ENCODE measurements around the gene VARS1. TPM values are rescaled to one million over a fixed set of nuclear protein-coding genes. Genes with fewer than 3 reads are reported as not detected.
A peak's percentile ranks its signal among the peaks of the same experiment; 100 is the strongest.
"Not testable (repeated sequence)": the region's sequence is repeated elsewhere in the genome, so short reads cannot be mapped to it uniquely, and the experiment has no call there.

VARS1 gene
- total and polyA plus RNA-seq, 2 experiments from 2014 or later = 71.2 to 137 TPM

- not testable (repeated sequence) for ATAC-seq; H3K9me2 ChIP-seq (ENCODE audit: insufficient read depth); H3K27me3 ChIP-seq (ENCODE audit: insufficient read depth); H3K4me1 Mint-ChIP-seq; H3K9me3 Mint-ChIP-seq; DNase-seq (ENCODE audit: low spot score); H4K20me1 ChIP-seq (replicated peaks; ENCODE audit: insufficient read depth); H3K27ac Mint-ChIP-seq; H3K4me1 ChIP-seq (ENCODE audit: insufficient read depth); H2AFZ ChIP-seq; H3K27ac ChIP-seq (ENCODE audit: low read depth)
- peaks cover 32% of the 10 kb centered on the region for H3F3A ChIP-seq (replicated peaks; ENCODE audit: low read depth)
- H3K79me2 ChIP-seq (replicated peaks; ENCODE audit: insufficient read depth) = peaks cover 22% of the 10 kb centered on the region
- peak overlapping the region; percentile 98 for H3K4me2 ChIP-seq
- H3K36me3 ChIP-seq (ENCODE audit: insufficient read depth) = peaks cover 18% of the 10 kb centered on the region
- Mint-ChIP-seq H3K27me3 (ENCODE audit: insufficient read depth, low read depth, poor library complexity) (peaks cover 15% of the 10 kb centered on the region), H3K4me3 (peak overlapping the region; percentile 95), H3K36me3 (ENCODE audit: low read depth) (peaks cover 57% of the 10 kb centered on the region)
- peak overlapping the region; percentile 99 for H3K4me3 ChIP-seq
Measured at GRCh38 chr6:31793927-31794245, 1.7 kb downstream of the VARS1 start.

- Histone ChIP-seq H3K27ac (ENCODE audit: low read depth) (peak overlapping the region; percentile 6; the same call in 1 of the 2 replicates), H3K4me3 (no peak overlapping the region), H3K36me3 (ENCODE audit: insufficient read depth) (peaks cover 18% of the 10 kb centered on the region), H3K79me2 (replicated peaks; ENCODE audit: insufficient read depth) (peaks cover 22% of the 10 kb centered on the region), H3K9me2 (ENCODE audit: insufficient read depth) (no peaks in the 10 kb centered on the region), H3K4me1 (ENCODE audit: insufficient read depth) (no peaks in the 10 kb centered on the region; the same call in 1 of the 2 replicates), H3K4me2 (no peak overlapping the region), H4K20me1 (replicated peaks; ENCODE audit: insufficient read depth) (peaks cover 5% of the 10 kb centered on the region; the same call in 1 of the 2 replicates), H3F3A (replicated peaks; ENCODE audit: low read depth) (peaks cover 26% of the 10 kb centered on the region), H3K27me3 (ENCODE audit: insufficient read depth) (no peaks in the 10 kb centered on the region), H2AFZ (no peak overlapping the region)
- ATAC-seq (no peak), DNase-seq (ENCODE audit: low spot score) (no peak)
- H3K4me1 Mint-ChIP-seq = peaks cover 9% of the 10 kb centered on the region
- peaks cover 15% of the 10 kb centered on the region for H3K27me3 Mint-ChIP-seq (ENCODE audit: insufficient read depth, low read depth, poor library complexity)
- peak overlapping the region; percentile 10; the same call in 1 of the 3 replicates for H3K4me3 Mint-ChIP-seq
- no peaks in the 10 kb centered on the region for H3K9me3 Mint-ChIP-seq
- H3K36me3 Mint-ChIP-seq (ENCODE audit: low read depth) = peaks cover 51% of the 10 kb centered on the region
- no peak overlapping the region for H3K27ac Mint-ChIP-seq
- TF ChIP-seq POLR2AphosphoS5 (IDR thresholded peaks at IDR 0.05; ENCODE audit: low read depth) = no peak
- TF ChIP-seq CREB1 (CRISPR knock-in tag; IDR thresholded peaks at IDR 0.05; ENCODE audit: low read depth) = no peak
- no peak for TF ChIP-seq NANOG (IDR thresholded peaks at IDR 0.05; ENCODE audit: borderline replicate concordance)
- no peak for TF ChIP-seq EZH2phosphoT487 (IDR thresholded peaks at IDR 0.05; ENCODE audit: unreplicated experiment)
- TF ChIP-seq ZNF114 (CRISPR knock-in tag; IDR thresholded peaks at IDR 0.05) = no peak
- no peak for TF ChIP-seq REST (IDR thresholded peaks at IDR 0.05; ENCODE audit: unreplicated experiment)
- TF ChIP-seq ZNF331 (CRISPR knock-in tag; IDR thresholded peaks at IDR 0.05; ENCODE audit: low read depth) = no peak
- no peak for TF ChIP-seq STAT1 (IDR thresholded peaks at IDR 0.05; ENCODE audit: unreplicated experiment)
- no peak for TF ChIP-seq JUNB (IDR thresholded peaks at IDR 0.05; ENCODE audit: unreplicated experiment)
- TF ChIP-seq EZH2 (IDR thresholded peaks at IDR 0.05; ENCODE audit: low read depth, unreplicated experiment) = no peak
- no peak for TF ChIP-seq CTCF (conservative IDR thresholded peaks at IDR 0.05; ENCODE audit: low read depth in 2 of 2)
- TF ChIP-seq ZNF462 (CRISPR knock-in tag; IDR thresholded peaks at IDR 0.05) = no peak
Measured at GRCh38 chr6:31792761-31793171, 2.8 kb downstream of the VARS1 start.

Measured in GM23338 (cell line).